Heart left ventricle (tissue), 16 donors: ENCODE results near the gene IGSF8. TPM values are rescaled to one million over a fixed set of nuclear protein-coding genes. Genes with fewer than 3 reads are reported as not detected.

Experiments used
- ATAC-seq, 4 donors: fragments of 200-7000 bp; cut with Tn5 transposase; one replicate each; pipeline ENCODE4 v1.9.1; 2020 to 2022; ENCODE audit warnings: moderate library complexity in 4 of 4, mild to moderate bottlenecking in 3 of 4, moderate number of reproducible peaks in 1 of 4
- DNase-seq, 5 donors: peaks; one replicate each; pipeline ENCODE4 v3.0.0-alpha.2; 2020
- H3K27ac ChIP-seq, 12 donors: fragments of 200-600 bp; sonication (generic) in 4 of 12; one replicate each; pipeline versions ENCODE4 v1.5.0 to v1.8.0; 2016 to 2022; ENCODE audit warnings: mild to moderate bottlenecking in 2 of 12
- H3K27me3 ChIP-seq, 9 donors: fragments of 200-600 bp; sonication (generic) in 2 of 9; one replicate each; pipeline versions ENCODE4 v1.5.1 to v1.8.0; 2016 to 2022; ENCODE audit warnings: mild to moderate bottlenecking in 3 of 9
- H3K36me3 ChIP-seq, 9 donors: fragments of 200-600 bp; sonication (generic) in 2 of 9; one replicate each; pipeline versions ENCODE4 v1.5.0 to v1.8.0; 2018 to 2022; ENCODE audit warnings: mild to moderate bottlenecking in 2 of 9
- H3K4me1 ChIP-seq, 12 donors: fragments of 200-600 bp; sonication (generic) in 4 of 12; one replicate each; pipeline versions ENCODE4 v1.5.0 to v1.8.0; 2016 to 2022; ENCODE audit warnings: mild to moderate bottlenecking in 3 of 12
- H3K4me3 ChIP-seq, 12 donors: fragments of 200-600 bp; sonication (generic) in 4 of 12; one replicate each; pipeline versions ENCODE4 v1.5.0 to v1.8.0; 2017 to 2022; ENCODE audit warnings: mild to moderate bottlenecking in 9 of 12, moderate library complexity in 4 of 12
- H3K9me3 ChIP-seq, 12 donors: fragments of 200-600 bp; sonication (generic) in 4 of 12; one replicate each; pipeline versions ENCODE4 v1.5.0 to v1.8.0; 2016 to 2022; ENCODE audit warnings: mild to moderate bottlenecking in 1 of 12
- CTCF ChIP-seq, 12 donors: fragments of 200-600 bp; sonication (generic) in 4 of 12; IDR thresholded peaks; one replicate each; pipeline versions ENCODE4 v1.5.0 to v1.8.0; 2018 to 2022; ENCODE audit warnings: antibody characterized with exemption in 12 of 12, mild to moderate bottlenecking in 5 of 12
- POLR2A ChIP-seq, 2 donors: fragments of 450-650 bp; IDR thresholded peaks; one replicate each; pipeline ENCODE4 v1.6.1; 2017; ENCODE audit warnings: antibody characterized with exemption in 2 of 2, mild to moderate bottlenecking in 2 of 2, moderate library complexity in 2 of 2
- WGBS, 4 donors: extraction: QIAGEN DNeasy Blood & Tissue Kit in 2 of 4; methylation state at CpG; one replicate each; pipeline versions ENCODE4 v1.1.5 to v1.1.7; 2013 to 2018; 5-methylcytosine and 5-hydroxymethylcytosine counted together
- intact Hi-C, 10 donors: fragments of 100-400 bp; cut with DNase I; formaldehyde crosslinking; loops; one replicate each; pipeline versions ENCODE4 v1.11.1 to v1.14.2; 2022
- polyA plus RNA-seq, 2 donors: library from polyadenylated mRNA; stranded (reverse); fragments of 200-250 nt; gene quantifications; one replicate each; pipeline ENCODE4 v1.2.3, GENCODE V29; 2013
- total RNA-seq, 9 donors: library from RNA; depleted of rRNA in 2 of 9; stranded (reverse); fragments of >200 nt in 2 of 9; fragmentation: NEBNext Ultra II Directional in 3 of 9; extraction: Animal tissue kit (Norgen Biotek cat#: 25700) in 3 of 9; gene quantifications; one replicate each; pipeline versions ENCODE4 v1.1.0 to v1.2.4, GENCODE V29; 2016 to 2023
- donor health status: ischemic (EF 13 %, LVEDD 7.1; RV severe dilation, severe dysfunction).
- donor health status: healthy with polysubstance abuse.
- donor health status: DM: no; HTN: yes; CAD: no.
- donor health status: DM: no; HTN: no; CAD: no.
- donor health status: ischemic (EF 25% LVEDD 6.9; RV normal size, moderate dysfunction).
- donor health status: ischemic (EF 25% LVEDD 5.7; RV mildly dilated, moderate dysfunction).
- donor health status: healthy.
- donor health status: DM: yes; HTN: yes; CAD: no.
- donor health status: ischemic (EF 35%, LVEDD 5.7; RV mildly dilated, moderate dysfunction).
- donor health status: nonischemic (EF 11% LVEDD 7.7; RV severe dilation, severe dysfunction).
- donor health status: DM: yes; HTN: yes; CAD: no.
- donor health status: PGD.
- donor health status: ischemic (EF 29% LVEDD 5.4; RV normal size, mild dysfunction).
- donor health status: nonischemic (EF 23%, LVEDD 6.1; RV moderate dilation, normal function).

The IGSF8 gene
- total and polyA plus RNA-seq, 11 donors = 15.0 to 49.3 (median 24.8) TPM

GRCh38 chr1:160120797-160121196, 22.4 kb upstream of the IGSF8 start:
- Histone ChIP-seq H3K36me3 (peaks cover 0 to 52% (median 16%) of the 10 kb centered on the region in 9 donors), H3K27ac (peak overlapping the region in 3 of 12 donors; percentile 19 to 52 (median 25)), H3K27me3 (no peaks in the 10 kb centered on the region), H3K9me3 (no peaks in the 10 kb centered on the region), H3K4me3 (no peak overlapping the region), H3K4me1 (peaks cover 0 to 69% (median 30%) of the 10 kb centered on the region in 12 donors)
- ATAC-seq (no peak), DNase-seq (no peak)
- 84 to 88% (median 87%) methylated on average over 5 of the region's 5 CpGs for WGBS, 4 donors
- intact Hi-C loops = no loop called here
- TF ChIP-seq POLR2A (IDR thresholded peaks at IDR 0.05) (no peak), CTCF (IDR thresholded peaks at IDR 0.05) (no peak)

GRCh38 chr1:160118928-160119327, 20.5 kb upstream of the IGSF8 start:
- intact Hi-C loops = loop anchor here in 3 of 10 donors (2.0 to 10.0 kb wide), 3 partner anchors 14 to 76 kb away; partner anchors contain the start of gene CASQ1 (in 1 of the 3)
- Histone ChIP-seq H3K4me1 (peaks cover 0 to 65% (median 36%) of the 10 kb centered on the region in 12 donors), H3K9me3 (no peaks in the 10 kb centered on the region), H3K27ac (peak overlapping the region in 2 of 12 donors; percentile 81 to 92), H3K4me3 (peak overlapping the region in 2 of 12 donors; percentile 61 to 73), H3K36me3 (peaks cover 0 to 35% (median 12%) of the 10 kb centered on the region in 9 donors), H3K27me3 (no peaks in the 10 kb centered on the region)
- TF ChIP-seq POLR2A (IDR thresholded peaks at IDR 0.05) = no peak
- WGBS, 4 donors = 79 to 93% (median 88%) methylated on average over 3 of the region's 3 CpGs
- ATAC-seq (no peak), DNase-seq (no peak)

GRCh38 chr1:160117709-160118183, 19.3 kb upstream of the IGSF8 start:
- no peak for TF ChIP-seq CTCF (IDR thresholded peaks at IDR 0.05)
- no peaks in the 10 kb centered on the region for H3K9me3 ChIP-seq
- H3K27me3 ChIP-seq = no peaks in the 10 kb centered on the region
- peaks cover 0 to 68% (median 38%) of the 10 kb centered on the region in 12 donors for H3K4me1 ChIP-seq
- H3K36me3 ChIP-seq = peaks cover 0 to 24% (median 9%) of the 10 kb centered on the region in 9 donors
- WGBS, 4 donors = 15 to 29% (median 22%) methylated on average over 8 of the region's 8 CpGs
- peak overlapping the region in 10 of 12 donors; percentile 60 to 96 (median 87) for H3K27ac ChIP-seq
- intact Hi-C loops = loop anchor here in 3 of 10 donors (2.0 to 10.0 kb wide), 3 partner anchors 15 to 77 kb away; partner anchors contain the start of gene CASQ1 (in 1 of the 3)
- DNase-seq = peak in 4 of 5 donors; percentile 41 to 76 (median 67)
- peak overlapping the region; percentile 37 to 86 (median 62) for H3K4me3 ChIP-seq
- ATAC-seq = peak; percentile 43 to 74 (median 53)

GRCh38 chr1:160117300-160117699, 18.9 kb upstream of the IGSF8 start:
- no peak for ATAC-seq
- peak overlapping the region; percentile 60 to 96 (median 86) for H3K27ac ChIP-seq
- peaks cover 0 to 69% (median 36%) of the 10 kb centered on the region in 12 donors for H3K4me1 ChIP-seq

More at GRCh38 chr1:160117300-160117699, 18.9 kb upstream of the IGSF8 start:
- DNase-seq = no peak
- intact Hi-C loops = loop anchor here in 2 of 10 donors (10.0 kb wide), 2 partner anchors 58 to 78 kb away; partner anchors contain the start of gene CASQ1 (in 1 of the 2)
- no peaks in the 10 kb centered on the region for H3K27me3 ChIP-seq
- H3K36me3 ChIP-seq = peaks cover 0 to 19% (median 6%) of the 10 kb centered on the region in 9 donors
- WGBS, 4 donors = 8 to 22% (median 11%) methylated on average over 1 of the region's 1 CpG
- no peaks in the 10 kb centered on the region for H3K9me3 ChIP-seq
- H3K4me3 ChIP-seq = peak overlapping the region; percentile 37 to 86 (median 62)
- no peak for TF ChIP-seq CTCF (IDR thresholded peaks at IDR 0.05)
- no peak for TF ChIP-seq POLR2A (IDR thresholded peaks at IDR 0.05)
